Measurements from ENCODE around the gene LRIF1.

GRCh38 chr1:110898734-110899457 lies 64.8 kb downstream of the LRIF1 start:
- TF ChIP-seq CTCF (IDR thresholded peaks at IDR 0.05) (no peak), POLR2AphosphoS5 (IDR thresholded peaks at IDR 0.05) (no peak), POLR2A (IDR thresholded peaks at IDR 0.05) (no peak)

Data from transverse colon (tissue), 4 donors.